ENCODE measurements around the gene FAM20C.

The FAM20C gene

GRCh38 chr7:191981-192649, at the start of gene FAM20C (continued):
- TF ChIP-seq ZNF692 (tag by site-specific recombination; IDR thresholded peaks at IDR 0.05): peak; percentile 58
- no peak for TF ChIP-seq ZNF48 (tag by site-specific recombination; IDR thresholded peaks at IDR 0.05)
- no peak for TF ChIP-seq ZNF324 (tag by site-specific recombination; IDR thresholded peaks at IDR 0.05)
- peak; percentile 61 for TF ChIP-seq ZBTB8A (tag by site-specific recombination; IDR thresholded peaks at IDR 0.05)
- 0 out of 2 replicates have a peak, but pooled peaks have one; percentile 65 for TF ChIP-seq ZNF660 (tag by site-specific recombination; IDR thresholded peaks at IDR 0.05)
- TF ChIP-seq, protein P1, sequence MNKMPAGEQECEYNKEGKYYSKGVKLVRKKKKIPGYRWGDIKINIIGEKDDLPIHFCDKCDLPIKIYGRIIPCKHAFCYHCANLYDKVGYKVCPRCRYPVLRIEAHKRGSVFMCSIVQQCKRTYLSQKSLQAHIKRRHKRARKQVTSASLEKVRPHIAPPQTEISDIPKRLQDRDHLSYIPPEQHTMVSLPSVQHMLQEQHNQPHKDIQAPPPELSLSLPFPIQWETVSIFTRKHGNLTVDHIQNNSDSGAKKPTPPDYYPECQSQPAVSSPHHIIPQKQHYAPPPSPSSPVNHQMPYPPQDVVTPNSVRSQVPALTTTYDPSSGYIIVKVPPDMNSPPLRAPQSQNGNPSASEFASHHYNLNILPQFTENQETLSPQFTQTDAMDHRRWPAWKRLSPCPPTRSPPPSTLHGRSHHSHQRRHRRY (tag by site-specific recombination; IDR thresholded peaks at IDR 0.05): no peak
- no peak for TF ChIP-seq ZNF830 (tag by site-specific recombination; IDR thresholded peaks at IDR 0.05; ENCODE audit: low read depth)
- TF ChIP-seq KLF1 (tag by site-specific recombination; IDR thresholded peaks at IDR 0.05): peak; percentile 0; the same call in 1 of the 2 replicates
- no peak; the same call in 1 of the 2 replicates for TF ChIP-seq ZNF626 (tag by site-specific recombination; IDR thresholded peaks at IDR 0.05)
- 0 out of 2 replicates have a peak, but pooled peaks have one; percentile 11 for TF ChIP-seq ZNF202 (tag by site-specific recombination; IDR thresholded peaks at IDR 0.05; ENCODE audit: borderline replicate concordance)
- TF ChIP-seq IKZF3 (tag by site-specific recombination; IDR thresholded peaks at IDR 0.05): peak; percentile 34; the same call in 1 of the 2 replicates
- 0 out of 2 replicates have a peak, but pooled peaks have one; percentile 60 for TF ChIP-seq ZSCAN30 (tag by site-specific recombination; IDR thresholded peaks at IDR 0.05)
- TF ChIP-seq KLF10 (tag by site-specific recombination; IDR thresholded peaks at IDR 0.05): peak; percentile 28; the same call in 1 of the 2 replicates
- TF ChIP-seq, protein P2, sequence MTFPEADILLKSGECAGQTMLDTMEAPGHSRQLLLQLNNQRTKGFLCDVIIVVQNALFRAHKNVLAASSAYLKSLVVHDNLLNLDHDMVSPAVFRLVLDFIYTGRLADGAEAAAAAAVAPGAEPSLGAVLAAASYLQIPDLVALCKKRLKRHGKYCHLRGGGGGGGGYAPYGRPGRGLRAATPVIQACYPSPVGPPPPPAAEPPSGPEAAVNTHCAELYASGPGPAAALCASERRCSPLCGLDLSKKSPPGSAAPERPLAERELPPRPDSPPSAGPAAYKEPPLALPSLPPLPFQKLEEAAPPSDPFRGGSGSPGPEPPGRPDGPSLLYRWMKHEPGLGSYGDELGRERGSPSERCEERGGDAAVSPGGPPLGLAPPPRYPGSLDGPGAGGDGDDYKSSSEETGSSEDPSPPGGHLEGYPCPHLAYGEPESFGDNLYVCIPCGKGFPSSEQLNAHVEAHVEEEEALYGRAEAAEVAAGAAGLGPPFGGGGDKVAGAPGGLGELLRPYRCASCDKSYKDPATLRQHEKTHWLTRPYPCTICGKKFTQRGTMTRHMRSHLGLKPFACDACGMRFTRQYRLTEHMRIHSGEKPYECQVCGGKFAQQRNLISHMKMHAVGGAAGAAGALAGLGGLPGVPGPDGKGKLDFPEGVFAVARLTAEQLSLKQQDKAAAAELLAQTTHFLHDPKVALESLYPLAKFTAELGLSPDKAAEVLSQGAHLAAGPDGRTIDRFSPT (tag by site-specific recombination; IDR thresholded peaks at IDR 0.05): no peak
- 0 out of 2 replicates have a peak, but pooled peaks have one; percentile 10 for TF ChIP-seq ZNF513 (tag by site-specific recombination; IDR thresholded peaks at IDR 0.05)
- TF ChIP-seq ZNF837 (tag by site-specific recombination; IDR thresholded peaks at IDR 0.05): no peak
- peak; percentile 37 for TF ChIP-seq ZBTB26 (tag by site-specific recombination; optimal IDR thresholded peaks at IDR 0.05)

DNA sequence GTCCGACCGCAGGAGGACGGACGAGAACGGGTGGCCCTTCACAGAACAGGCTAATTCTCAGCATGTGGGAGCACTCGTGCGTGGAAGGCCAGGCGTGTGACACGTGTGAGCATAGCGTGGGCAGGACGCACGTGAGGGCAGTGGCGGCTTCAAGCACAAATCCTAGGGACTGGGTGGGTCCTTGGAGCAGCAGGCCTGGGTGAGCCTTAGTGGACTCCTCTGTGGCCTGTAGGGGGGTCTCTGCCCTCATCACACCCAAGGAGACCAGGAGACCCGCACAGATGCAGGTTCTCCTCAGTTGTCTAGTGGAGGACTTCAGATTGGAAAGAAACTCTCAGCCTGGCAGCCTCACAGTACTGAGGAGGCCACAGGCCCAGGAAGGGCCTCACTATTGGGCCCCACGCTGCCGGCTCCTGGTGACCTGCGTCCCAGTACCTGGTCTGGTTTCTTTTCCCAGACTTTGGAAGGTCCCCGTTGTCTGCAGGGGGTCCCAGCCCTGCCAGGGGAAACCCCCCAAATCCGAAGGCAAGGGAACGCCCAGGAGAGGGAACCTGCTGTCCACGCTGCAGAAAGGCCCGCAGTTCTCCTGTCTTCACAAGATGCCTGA, 49.1 kb upstream of the FAM20C start:
- no peaks in the 10 kb centered on the region for H3K4me1 ChIP-seq (ENCODE audit: control insufficient read depth, insufficient read depth, low read length)
- CTCF ChIA-PET: no interaction called here
- H3K9me3 ChIP-seq (ENCODE audit: control insufficient read depth, insufficient read depth, low read depth, low read length): no peaks in the 10 kb centered on the region
- H3K4me3 ChIP-seq (ENCODE audit: low read depth, low read length): no peak overlapping the region
- H3K27ac ChIP-seq (ENCODE audit: extremely low read depth, low read depth, low read length): no peak overlapping the region
- H3K36me3 ChIP-seq (ENCODE audit: control insufficient read depth in 2 of 2, insufficient read depth in 1 of 2, low read length in 2 of 2): peaks cover 0 to 15% of the 10 kb centered on the region in 2 experiments; a peak in 1 of 3 replicates
- POLR2A ChIA-PET: no interaction called here
- no peak for TF ChIP-seq ZFP3 (tag by site-specific recombination; IDR thresholded peaks at IDR 0.05; ENCODE audit: low read depth)
- no peak for TF ChIP-seq ZNF558 (tag by site-specific recombination; IDR thresholded peaks at IDR 0.05)
- no peak for TF ChIP-seq ZNF140 (tag by site-specific recombination; IDR thresholded peaks at IDR 0.05)
- no peak for TF ChIP-seq ZNF366 (tag by site-specific recombination; conservative IDR thresholded peaks at IDR 0.05)
- no peak for TF ChIP-seq KLF9 (tag by site-specific recombination; IDR thresholded peaks at IDR 0.05; ENCODE audit: low read depth)
- TF ChIP-seq SCRT1 (tag by site-specific recombination; IDR thresholded peaks at IDR 0.05; ENCODE audit: borderline replicate concordance): no peak
- TF ChIP-seq KLF10 (tag by site-specific recombination; IDR thresholded peaks at IDR 0.05): no peak
- TF ChIP-seq ZNF768 (tag by site-specific recombination; IDR thresholded peaks at IDR 0.05): no peak
- TF ChIP-seq ZNF184 (tag by site-specific recombination; IDR thresholded peaks at IDR 0.05): no peak
- TF ChIP-seq ZNF449 (tag by site-specific recombination; IDR thresholded peaks at IDR 0.05): no peak
